Adrenal gland (tissue), 5 donors: ENCODE measurements around the gene ADAMTS18.

Experiments
- POLR2A ChIP-seq, 2 donors: fragments of 450-650 bp; IDR thresholded peaks; one replicate each; pipeline ENCODE4 v1.6.1; 2017; ENCODE audit warnings: antibody characterized with exemption in 2 of 2, mild to moderate bottlenecking in 2 of 2, moderate library complexity in 1 of 2
- TF ChIP-seq, protein P1 (sequence below), 6 experiments: fragments of 450-650 bp in 4 of 6; fragments of 200-600 bp in 2 of 6; sonication (generic) in 1 of 6; IDR thresholded peaks; 1 replicate in 5 of 6; 2 replicates in 1 of 6; pipeline versions ENCODE4 v1.5.1 to v1.8.0; 2016 to 2021; ENCODE audit warnings: antibody characterized with exemption in 6 of 6, mild to moderate bottlenecking in 2 of 6, moderate library complexity in 1 of 6
- donor health status: DM: no; HTN: no; CAD: no.

DNA sequence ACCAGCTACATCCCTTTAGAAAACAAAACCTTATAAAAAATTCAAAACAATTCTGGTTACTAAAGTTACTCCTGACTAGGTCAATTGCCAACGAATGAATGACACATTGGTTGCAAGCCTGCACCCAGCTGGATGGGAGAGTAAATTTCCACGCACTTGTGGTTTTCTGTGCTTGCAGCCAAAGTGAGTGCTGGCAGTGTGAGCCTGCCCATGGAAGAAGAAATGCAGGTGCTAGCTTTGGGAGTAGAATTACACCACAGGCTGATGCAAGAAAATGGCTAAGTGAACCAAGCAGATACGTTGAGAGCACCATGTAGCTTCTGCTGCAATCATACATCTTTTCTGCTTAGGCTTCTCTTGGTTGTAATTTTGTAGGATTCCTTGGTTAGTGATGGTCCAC is 161.0 kb downstream of the ADAMTS18 start:
- TF ChIP-seq, protein P1, sequence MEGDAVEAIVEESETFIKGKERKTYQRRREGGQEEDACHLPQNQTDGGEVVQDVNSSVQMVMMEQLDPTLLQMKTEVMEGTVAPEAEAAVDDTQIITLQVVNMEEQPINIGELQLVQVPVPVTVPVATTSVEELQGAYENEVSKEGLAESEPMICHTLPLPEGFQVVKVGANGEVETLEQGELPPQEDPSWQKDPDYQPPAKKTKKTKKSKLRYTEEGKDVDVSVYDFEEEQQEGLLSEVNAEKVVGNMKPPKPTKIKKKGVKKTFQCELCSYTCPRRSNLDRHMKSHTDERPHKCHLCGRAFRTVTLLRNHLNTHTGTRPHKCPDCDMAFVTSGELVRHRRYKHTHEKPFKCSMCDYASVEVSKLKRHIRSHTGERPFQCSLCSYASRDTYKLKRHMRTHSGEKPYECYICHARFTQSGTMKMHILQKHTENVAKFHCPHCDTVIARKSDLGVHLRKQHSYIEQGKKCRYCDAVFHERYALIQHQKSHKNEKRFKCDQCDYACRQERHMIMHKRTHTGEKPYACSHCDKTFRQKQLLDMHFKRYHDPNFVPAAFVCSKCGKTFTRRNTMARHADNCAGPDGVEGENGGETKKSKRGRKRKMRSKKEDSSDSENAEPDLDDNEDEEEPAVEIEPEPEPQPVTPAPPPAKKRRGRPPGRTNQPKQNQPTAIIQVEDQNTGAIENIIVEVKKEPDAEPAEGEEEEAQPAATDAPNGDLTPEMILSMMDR (IDR thresholded peaks at IDR 0.05), result no peak
- no peak for TF ChIP-seq POLR2A (IDR thresholded peaks at IDR 0.05)
